IPS-18a (cell line): Measurements from ENCODE around the gene P4HA2.

Experiments
- H3K27ac ChIP-seq: one replicate; pipeline ENCODE4 v1.5.1; 2013; ENCODE audit warnings: low read length
- H3K27me3 ChIP-seq: one replicate; pipeline ENCODE4 v1.6.1; 2013; ENCODE audit warnings: mild to moderate bottlenecking, low read length; ENCODE audit not compliant: control insufficient read depth, insufficient read depth
- H3K36me3 ChIP-seq: one replicate; pipeline ENCODE4 v1.6.1; 2013; ENCODE audit warnings: low read depth, low read length; ENCODE audit not compliant: control insufficient read depth
- H3K4me1 ChIP-seq: one replicate; pipeline ENCODE4 v1.6.1; 2013; ENCODE audit warnings: low read depth, low read length; ENCODE audit not compliant: control insufficient read depth
- H3K4me3 ChIP-seq: one replicate; pipeline ENCODE4 v1.5.1; 2013; ENCODE audit warnings: low read length
- H3K9ac ChIP-seq: one replicate; pipeline ENCODE4 v1.6.1; 2013; ENCODE audit warnings: mild to moderate bottlenecking, low read length, moderate library complexity
- H3K9me3 ChIP-seq: one replicate; pipeline ENCODE4 v1.6.1; 2013; ENCODE audit warnings: low read depth, low read length; ENCODE audit not compliant: control insufficient read depth

P4HA2 gene

GRCh38 chr5:132262882-132263547 lies 35.4 kb upstream of the P4HA2 start:
- H3K27ac ChIP-seq = no peak overlapping the region
- H3K4me1 ChIP-seq = no peaks in the 10 kb centered on the region
- H3K4me3 ChIP-seq = no peak overlapping the region
- H3K36me3 ChIP-seq = no peaks in the 10 kb centered on the region
- H3K27me3 ChIP-seq = peaks cover 7% of the 10 kb centered on the region
- no peak overlapping the region for H3K9ac ChIP-seq
- H3K9me3 ChIP-seq = no peaks in the 10 kb centered on the region

DNA sequence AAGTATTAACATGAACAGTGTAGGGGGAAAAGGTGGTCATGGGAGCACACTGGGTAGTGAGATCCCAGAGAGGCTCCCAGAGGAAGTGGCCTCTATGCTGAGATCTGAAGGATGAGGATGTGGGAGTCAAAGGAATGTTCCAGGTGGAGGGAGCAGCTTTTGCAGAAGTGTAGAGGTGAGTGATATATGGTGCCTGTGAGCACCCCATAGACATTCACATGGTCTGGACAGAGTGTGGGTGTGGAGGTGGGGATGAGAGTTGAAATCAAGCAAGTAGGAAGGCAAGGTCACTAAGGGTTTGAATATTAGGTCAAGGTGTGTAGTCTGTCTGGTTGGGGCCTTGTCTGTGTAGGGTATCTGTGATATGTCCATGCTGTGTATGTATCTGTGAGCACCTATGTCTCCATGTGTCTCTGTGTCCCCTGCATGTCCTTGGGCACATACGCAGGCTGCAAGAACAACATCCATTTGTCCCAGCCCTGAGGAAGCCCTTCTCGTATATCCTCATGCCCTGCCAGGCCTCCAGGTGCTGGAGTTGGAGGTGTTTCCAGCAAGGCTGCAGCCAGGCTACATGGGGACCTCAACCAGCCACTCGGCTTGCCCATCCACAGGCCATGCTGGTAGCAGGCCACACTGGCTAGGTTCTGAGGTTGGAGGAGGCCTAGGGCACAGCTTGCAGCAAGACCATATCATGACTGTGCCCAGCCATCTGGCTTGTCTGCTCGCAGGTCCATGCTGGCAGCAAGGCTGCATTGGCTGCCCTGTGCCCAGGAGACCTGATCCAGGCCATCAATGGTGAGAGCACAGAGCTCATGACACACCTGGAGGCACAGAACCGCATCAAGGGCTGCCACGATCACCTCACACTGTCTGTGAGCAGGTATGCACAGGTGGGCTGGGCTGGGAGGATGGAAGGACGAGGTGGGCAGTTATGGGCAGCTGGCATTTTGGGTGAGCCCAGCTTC lies 34.5 kb upstream of the P4HA2 start:
- H3K9ac ChIP-seq = no peak overlapping the region
- no peak overlapping the region for H3K27ac ChIP-seq
- no peaks in the 10 kb centered on the region for H3K9me3 ChIP-seq
- no peak overlapping the region for H3K4me3 ChIP-seq
- no peaks in the 10 kb centered on the region for H3K4me1 ChIP-seq
- no peaks in the 10 kb centered on the region for H3K36me3 ChIP-seq
- peaks cover 8% of the 10 kb centered on the region for H3K27me3 ChIP-seq

DNA sequence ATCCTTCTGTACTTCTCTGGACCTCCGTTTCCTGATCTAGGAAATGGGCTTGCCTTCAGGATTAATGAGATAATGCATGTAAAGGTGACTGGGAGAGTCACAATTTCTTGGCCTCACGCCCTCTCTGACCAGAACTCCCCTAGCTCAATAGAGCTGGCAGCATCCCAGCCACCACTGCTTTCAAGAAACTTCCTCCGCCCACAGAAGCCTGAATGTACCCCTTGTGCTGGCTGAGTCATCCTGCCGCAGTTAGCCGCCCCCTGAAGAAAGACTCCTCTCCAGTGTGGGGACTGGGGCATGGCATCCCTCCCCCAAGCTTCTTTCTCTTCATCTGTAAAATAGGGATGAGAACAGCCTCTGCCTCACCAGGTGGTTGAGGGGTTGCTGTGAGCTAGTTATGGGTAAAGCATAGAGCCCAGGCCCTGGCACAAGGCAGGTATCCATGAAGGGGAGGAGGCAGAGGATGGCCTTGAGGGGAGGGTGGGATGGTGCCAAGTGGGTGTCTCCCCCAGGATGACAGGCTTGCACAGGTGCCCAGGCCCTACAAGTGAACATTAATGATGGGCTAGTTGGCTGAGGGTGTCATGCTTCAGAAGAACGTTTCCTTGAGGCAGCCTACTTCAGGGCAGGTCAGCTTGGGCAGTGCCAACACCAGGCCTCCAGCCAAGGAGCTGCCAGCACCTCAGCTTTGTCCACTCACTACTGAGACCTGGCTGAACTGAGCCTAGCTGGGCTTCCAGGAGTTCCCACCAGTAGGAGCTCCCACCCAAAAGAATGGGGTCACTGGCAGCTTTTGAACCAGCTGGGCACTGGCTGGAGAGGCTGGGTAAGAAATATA lies 33.3 kb upstream of the P4HA2 start:
- Histone ChIP-seq H3K36me3 (no peaks in the 10 kb centered on the region), H3K9ac (no peak overlapping the region), H3K4me1 (no peaks in the 10 kb centered on the region), H3K4me3 (no peak overlapping the region), H3K27ac (no peak overlapping the region), H3K27me3 (peaks cover 16% of the 10 kb centered on the region), H3K9me3 (no peaks in the 10 kb centered on the region)

GRCh38 chr5:132260051-132260450 lies 32.4 kb upstream of the P4HA2 start:
- H3K4me3 ChIP-seq = no peak overlapping the region
- H3K4me1 ChIP-seq = no peaks in the 10 kb centered on the region
- H3K27ac ChIP-seq = no peak overlapping the region
- no peak overlapping the region for H3K9ac ChIP-seq
- peaks cover 16% of the 10 kb centered on the region for H3K27me3 ChIP-seq
- H3K9me3 ChIP-seq = no peaks in the 10 kb centered on the region
- H3K36me3 ChIP-seq = no peaks in the 10 kb centered on the region

DNA sequence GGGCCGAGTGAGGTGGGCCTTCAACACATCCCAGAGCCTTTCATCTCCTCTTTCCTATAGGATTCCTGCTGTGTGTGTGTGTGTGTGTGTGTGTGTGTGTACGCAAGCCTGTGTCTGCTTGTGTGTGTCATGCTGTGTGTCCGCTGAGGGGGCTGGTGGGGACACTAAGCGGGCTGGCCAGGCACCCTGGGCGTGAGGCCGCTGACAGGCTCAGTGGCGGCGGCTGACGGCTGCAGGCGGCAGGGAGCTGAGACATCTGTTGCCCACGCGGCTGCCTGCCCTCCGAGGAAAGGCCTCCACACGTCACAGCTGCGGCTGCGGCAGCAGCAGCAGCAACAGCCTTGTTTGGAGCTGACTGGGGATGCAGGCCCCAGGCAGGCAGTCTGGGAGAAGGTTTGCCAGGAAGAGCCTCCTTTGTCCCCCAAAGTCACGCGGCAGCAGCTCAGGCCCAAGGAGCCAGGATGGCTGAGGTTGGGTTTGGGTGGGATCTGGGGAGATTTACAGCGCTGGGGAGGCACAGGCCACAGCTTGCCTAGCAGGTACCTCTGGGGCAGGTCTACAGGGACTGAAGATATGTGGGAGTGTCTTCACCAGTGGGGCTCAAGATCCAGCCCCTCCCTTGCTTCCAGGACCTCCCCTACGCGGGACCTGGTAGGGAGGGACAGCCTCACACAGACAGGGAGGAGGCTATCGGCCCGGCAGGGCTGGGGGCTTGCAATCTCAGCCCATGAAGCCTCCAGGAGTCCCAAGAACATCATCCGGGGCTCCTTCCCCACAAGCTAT lies 31.6 kb upstream of the P4HA2 start:
- Histone ChIP-seq H3K4me3 (no peak overlapping the region), H3K27me3 (peaks cover 16% of the 10 kb centered on the region), H3K27ac (no peak overlapping the region), H3K9me3 (no peaks in the 10 kb centered on the region), H3K36me3 (no peaks in the 10 kb centered on the region), H3K4me1 (no peaks in the 10 kb centered on the region), H3K9ac (no peak overlapping the region)

DNA sequence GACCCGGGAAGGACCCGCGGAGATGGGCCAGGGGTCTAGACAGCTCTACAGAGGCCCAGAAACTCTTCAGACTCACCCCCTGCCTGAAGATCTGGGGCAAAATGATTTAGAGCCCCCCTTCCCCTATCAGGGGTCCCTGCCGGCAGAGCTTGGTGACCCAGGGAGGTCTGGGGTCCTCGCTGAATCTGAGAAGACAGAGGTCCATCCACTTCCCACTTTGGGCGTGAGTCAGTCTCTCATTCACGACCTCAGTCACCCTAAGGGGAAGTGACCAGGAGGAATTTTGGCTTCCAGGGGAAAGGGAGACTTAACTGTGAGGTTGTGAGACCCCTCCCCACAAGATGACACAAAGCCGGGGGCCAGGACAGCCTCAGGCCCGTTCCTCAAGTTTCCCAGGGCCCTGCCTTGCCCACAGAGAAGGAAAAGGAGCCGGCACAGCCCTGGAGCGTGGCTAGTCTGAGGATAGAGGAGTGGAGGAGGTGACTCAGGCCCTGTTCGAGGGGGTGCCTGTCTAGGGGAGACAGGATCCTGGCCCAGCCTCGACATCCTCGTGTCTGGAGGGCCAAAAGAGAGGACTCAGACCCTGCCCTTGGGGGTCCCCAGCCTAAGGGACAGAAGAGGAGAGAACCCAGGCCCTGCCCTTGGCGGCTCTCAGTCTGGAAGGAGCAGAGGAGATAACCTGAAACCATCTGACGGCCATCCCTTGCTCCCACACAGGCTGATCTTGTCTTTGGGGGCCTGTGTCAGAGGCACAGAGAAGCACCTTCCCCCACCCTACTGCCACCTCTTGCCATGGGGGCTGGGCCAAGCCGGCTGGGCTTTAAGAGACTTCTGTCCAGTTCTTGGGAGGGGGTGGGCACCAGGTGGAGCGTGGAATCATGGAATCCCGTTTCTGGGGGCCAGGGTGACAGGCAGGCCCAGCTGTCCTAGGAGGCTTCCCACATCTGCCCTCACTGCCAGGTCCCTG lies 30.7 kb upstream of the P4HA2 start:
- Histone ChIP-seq H3K4me1 (no peaks in the 10 kb centered on the region), H3K4me3 (peak overlapping the region; percentile 60), H3K9ac (no peak overlapping the region), H3K27ac (no peak overlapping the region), H3K36me3 (no peaks in the 10 kb centered on the region), H3K27me3 (peaks cover 16% of the 10 kb centered on the region), H3K9me3 (no peaks in the 10 kb centered on the region)

- H3K9me3 ChIP-seq = no peaks in the 10 kb centered on the region
- H3K27ac ChIP-seq = no peak within 1 kb of the TSS
- peaks cover 16% of the 10 kb centered on the region for H3K27me3 ChIP-seq
- H3K4me3 ChIP-seq = peak within 1 kb of the TSS; percentile 60
- no peaks in the 10 kb centered on the region for H3K4me1 ChIP-seq
- no peak within 1 kb of the TSS for H3K9ac ChIP-seq
- H3K36me3 ChIP-seq = no peaks in the 10 kb centered on the region
Measured at GRCh38 chr5:132257131-132258101, 29.8 kb upstream of the P4HA2 start, which contains the start of gene PDLIM4. Gene PDLIM4 (plus strand): TSS chr5:132257696. CDS start chr5:132257735, 39 bp downstream.

- Histone ChIP-seq H3K4me1 (no peaks in the 10 kb centered on the region), H3K36me3 (no peaks in the 10 kb centered on the region), H3K9me3 (no peaks in the 10 kb centered on the region), H3K9ac (no peak overlapping the region), H3K4me3 (peak overlapping the region; percentile 56), H3K27me3 (peaks cover 16% of the 10 kb centered on the region), H3K27ac (no peak overlapping the region)
Measured at GRCh38 chr5:132256783-132257130, 29.1 kb upstream of the P4HA2 start.

DNA sequence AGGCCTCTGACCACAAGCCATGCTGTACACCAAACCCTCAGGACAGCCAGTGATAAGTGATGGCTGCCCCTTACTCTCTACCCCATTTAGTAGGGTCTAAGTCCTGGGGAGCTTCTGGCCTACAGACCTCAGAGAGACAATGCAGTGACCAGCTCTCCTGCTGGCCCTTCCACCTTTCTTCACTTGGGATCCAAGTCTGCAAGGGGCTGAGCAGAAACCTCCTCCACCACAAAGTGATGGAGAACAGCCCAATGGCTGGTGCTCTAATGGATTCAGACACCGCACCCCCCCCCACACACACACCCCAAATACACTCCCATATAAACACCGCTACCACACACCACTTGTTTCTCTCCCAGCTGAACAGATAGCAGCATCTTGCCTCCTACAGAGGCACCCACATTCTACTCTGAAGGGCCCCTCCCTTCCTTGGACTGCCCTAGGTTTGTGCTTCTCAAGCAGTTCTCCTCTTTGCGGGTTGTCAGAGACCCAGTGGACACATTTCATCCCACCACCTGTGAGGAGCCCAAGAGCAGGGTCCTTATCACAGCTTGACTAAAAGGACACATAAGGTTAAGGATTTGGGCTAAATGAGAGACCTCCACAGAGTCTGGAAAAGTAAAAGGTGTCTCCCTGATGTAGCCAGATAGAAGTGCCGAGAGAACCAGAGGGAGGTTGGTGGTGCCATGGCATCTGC lies 28.6 kb upstream of the P4HA2 start:
- H3K9ac ChIP-seq = no peak overlapping the region

More for the DNA sequence above, 28.6 kb upstream of the P4HA2 start:
- Histone ChIP-seq H3K27ac (no peak overlapping the region), H3K27me3 (peaks cover 16% of the 10 kb centered on the region), H3K4me1 (no peaks in the 10 kb centered on the region), H3K36me3 (no peaks in the 10 kb centered on the region), H3K4me3 (no peak overlapping the region), H3K9me3 (no peaks in the 10 kb centered on the region)
